Keratinocyte (primary cell): ENCODE results near the gene ZMIZ1.

Source experiments
- CTCF ChIP-seq, 3 experiments: IDR thresholded peaks in 1 of 3; conservative IDR thresholded peaks in 1 of 3; optimal IDR thresholded peaks in 1 of 3; 2 replicates in 2 of 3; 3 replicates in 1 of 3; pipeline versions ENCODE3 to v1.5.1; 2011; ENCODE audit warnings: low read length in 3 of 3, mild to moderate bottlenecking in 3 of 3, moderate library complexity in 2 of 3, control low read depth in 1 of 3, inconsistent platforms in 1 of 3; ENCODE audit not compliant: insufficient read depth in 2 of 3; ENCODE audit errors: extremely low read depth in 1 of 3
- EZH2 ChIP-seq: IDR thresholded peaks from one replicate; pipeline ENCODE4 v1.6.1; 2012; ENCODE audit warnings: inconsistent platforms, mild to moderate bottlenecking, low read length, moderate library complexity

GRCh38 chr10:79244068-79244442 is 175.3 kb downstream of the ZMIZ1 start:
- no peak for TF ChIP-seq CTCF (optimal IDR thresholded peaks at IDR 0.05 in 1 of 3, IDR thresholded peaks at IDR 0.05 in 1 of 3, conservative IDR thresholded peaks at IDR 0.05 in 1 of 3; ENCODE audit: extremely low read depth in 1 of 3, insufficient read depth in 2 of 3, low read length in 3 of 3)
- TF ChIP-seq EZH2: no peak
